ENCODE measurements around the gene ATP6V0A1. TPM values are rescaled to one million over a fixed set of nuclear protein-coding genes. Genes with fewer than 3 reads are reported as not detected.

ATP6V0A1 gene
- polyA plus RNA-seq, 1 donor from 2014 or later, result 92.1 TPM

GRCh38 chr17:42459256-42459800 is 650 bp downstream of the ATP6V0A1 start:
- Histone ChIP-seq H2AFZ (ENCODE audit: low read depth, low read length) (peak overlapping the region; percentile 28), H3K9me2 (ENCODE audit: insufficient read depth, low read length) (no peaks in the 10 kb centered on the region), H3F3A (ENCODE audit: insufficient read depth, low read length, poor library complexity, severe bottlenecking) (no peaks in the 10 kb centered on the region), H4K20me1 (ENCODE audit: insufficient read depth) (no peaks in the 10 kb centered on the region), H3K9ac (ENCODE audit: low read length) (peak overlapping the region; percentile 97), H3K4me2 (ENCODE audit: low read length) (peak overlapping the region; percentile 93), H3K36me3 (ENCODE audit: insufficient read depth, low read length) (no peaks in the 10 kb centered on the region), H3K27me3 (ENCODE audit: insufficient read depth, low read depth, low read length) (no peaks in the 10 kb centered on the region), H3K27ac (ENCODE audit: low read length) (peak overlapping the region; percentile 98), H3K4me3 (ENCODE audit: low read length) (peak overlapping the region; percentile 89), H3K79me2 (replicated peaks; ENCODE audit: insufficient read depth, low read length) (peaks cover 37% of the 10 kb centered on the region), H3K9me3 (ENCODE audit: low read length) (no peaks in the 10 kb centered on the region)
- peak; percentile 70 for TF ChIP-seq CTCF (IDR thresholded peaks at IDR 0.05; ENCODE audit: poor library complexity, severe bottlenecking)
- TF ChIP-seq POLR2AphosphoS5 (IDR thresholded peaks at IDR 0.05), result no peak
- TF ChIP-seq REST (IDR thresholded peaks at IDR 0.05; ENCODE audit: borderline replicate concordance), result no peak
- TF ChIP-seq EP300 (conservative IDR thresholded peaks at IDR 0.05; ENCODE audit: poor library complexity, severe bottlenecking), result no peak
- TF ChIP-seq EZH2 (IDR thresholded peaks at IDR 0.05; ENCODE audit: borderline replicate concordance, insufficient read depth, low read length, poor library complexity, severe bottlenecking), result no peak
- peak; percentile 19 for TF ChIP-seq RAD21 (conservative IDR thresholded peaks at IDR 0.05)
- TF ChIP-seq MXI1 (conservative IDR thresholded peaks at IDR 0.05; ENCODE audit: poor library complexity, severe bottlenecking), result no peak
- TF ChIP-seq SMC3 (conservative IDR thresholded peaks at IDR 0.05; ENCODE audit: poor library complexity), result no peak
- TF ChIP-seq TAF1 (IDR thresholded peaks at IDR 0.05; ENCODE audit: low read depth), result no peak

GRCh38 chr17:42459801-42460281 is 1.2 kb downstream of the ATP6V0A1 start:
- H3K9me2 ChIP-seq (ENCODE audit: insufficient read depth, low read length), result no peaks in the 10 kb centered on the region
- no peak for TF ChIP-seq RAD21 (conservative IDR thresholded peaks at IDR 0.05)
- TF ChIP-seq POLR2AphosphoS5 (IDR thresholded peaks at IDR 0.05), result peak; percentile 8
- TF ChIP-seq SMC3 (conservative IDR thresholded peaks at IDR 0.05; ENCODE audit: poor library complexity), result no peak
- peak; percentile 42 for TF ChIP-seq REST (IDR thresholded peaks at IDR 0.05; ENCODE audit: borderline replicate concordance)
- TF ChIP-seq CTCF (IDR thresholded peaks at IDR 0.05; ENCODE audit: poor library complexity, severe bottlenecking), result no peak
- no peak for TF ChIP-seq TAF1 (IDR thresholded peaks at IDR 0.05; ENCODE audit: low read depth)
- H3K36me3 ChIP-seq (ENCODE audit: insufficient read depth, low read length), result no peaks in the 10 kb centered on the region
- H2AFZ ChIP-seq (ENCODE audit: low read depth, low read length), result peak overlapping the region; percentile 28
- no peaks in the 10 kb centered on the region for H3F3A ChIP-seq (ENCODE audit: insufficient read depth, low read length, poor library complexity, severe bottlenecking)
- H3K4me2 ChIP-seq (ENCODE audit: low read length), result peak overlapping the region; percentile 93
- no peaks in the 10 kb centered on the region for H3K27me3 ChIP-seq (ENCODE audit: insufficient read depth, low read depth, low read length)
- H3K9me3 ChIP-seq (ENCODE audit: low read length), result no peaks in the 10 kb centered on the region
- H3K9ac ChIP-seq (ENCODE audit: low read length), result peak overlapping the region; percentile 97
- peak overlapping the region; percentile 98 for H3K27ac ChIP-seq (ENCODE audit: low read length)
- peak overlapping the region; percentile 89 for H3K4me3 ChIP-seq (ENCODE audit: low read length)
- H4K20me1 ChIP-seq (ENCODE audit: insufficient read depth), result no peaks in the 10 kb centered on the region
- peaks cover 41% of the 10 kb centered on the region for H3K79me2 ChIP-seq (replicated peaks; ENCODE audit: insufficient read depth, low read length)

Data from neural cell (in vitro differentiated cells).